Hematopoietic multipotent progenitor cell treated with erythropoietin and hydrocortisone succinate and interleukin-3 and kit ligand, for 6 days (in vitro differentiated cells): ENCODE measurements around the gene RMC1.
"Not testable (repeated sequence)": the region's sequence is repeated elsewhere in the genome, so short reads cannot be mapped to it uniquely, and the experiment has no call there.

Experiments
- DNase-seq: peaks from one replicate; pipeline ENCODE4 v3.0.0-alpha.2; 2015

Gene RMC1

DNA sequence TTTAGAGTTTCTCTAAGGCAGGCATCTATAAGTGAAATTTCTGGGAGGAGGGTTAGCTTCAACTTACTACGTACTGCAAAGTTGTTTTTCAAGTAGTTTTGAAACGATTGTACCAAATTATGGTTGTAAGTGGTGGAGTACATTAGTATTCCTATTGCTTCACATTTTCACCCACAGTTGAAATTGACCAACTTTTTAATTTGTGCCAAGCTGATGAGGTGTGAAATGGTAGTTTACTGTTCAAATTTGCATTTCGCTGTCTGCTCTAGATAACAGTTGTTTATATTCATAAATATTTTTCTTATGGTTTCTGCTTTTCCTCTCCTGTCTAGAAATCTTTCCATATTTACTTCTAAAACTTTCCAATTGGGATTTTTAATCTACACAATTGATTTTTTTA lies 64.4 kb downstream of the RMC1 start:
- DNase-seq, result no peak

- no peak for DNase-seq
Measured at GRCh38 chr18:23568281-23569138, 65.2 kb downstream of the RMC1 start.

DNA sequence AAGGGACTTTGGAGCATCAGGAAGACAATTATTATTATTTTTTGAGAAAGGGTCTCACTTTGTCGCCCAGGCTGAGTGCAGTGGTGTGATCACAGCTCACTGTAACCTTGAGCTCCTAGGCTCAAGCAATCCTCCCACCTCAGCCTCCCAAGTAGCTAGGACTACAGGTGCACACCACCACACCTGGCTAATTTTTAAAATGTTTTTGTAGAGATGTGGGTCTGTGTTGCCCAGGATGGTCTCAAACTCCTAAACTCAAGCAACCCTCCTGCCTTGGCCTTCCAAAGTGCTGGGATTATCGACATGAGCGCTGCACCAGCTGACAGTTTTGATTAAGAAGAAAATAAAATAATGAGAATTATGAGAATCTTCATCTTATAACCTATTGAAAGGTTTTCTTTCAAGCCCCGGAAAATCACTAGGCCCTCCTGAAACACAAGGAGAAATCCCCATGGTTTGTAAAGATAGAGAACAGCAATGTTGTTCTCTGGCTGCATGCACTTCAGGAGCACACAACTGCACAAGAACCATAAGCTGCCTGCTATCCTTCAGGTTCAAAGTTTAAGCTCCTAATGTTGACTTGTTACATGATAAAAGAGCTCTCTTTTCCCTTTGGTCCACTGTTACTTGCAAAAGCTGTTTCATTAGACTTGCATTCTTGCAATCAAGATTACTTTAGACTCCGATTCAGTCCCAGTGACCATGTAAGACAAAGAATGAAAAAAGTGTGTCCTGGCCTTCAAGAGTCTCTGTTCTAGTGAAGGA lies 66.2 kb downstream of the RMC1 start:
- DNase-seq, result no peak

DNA sequence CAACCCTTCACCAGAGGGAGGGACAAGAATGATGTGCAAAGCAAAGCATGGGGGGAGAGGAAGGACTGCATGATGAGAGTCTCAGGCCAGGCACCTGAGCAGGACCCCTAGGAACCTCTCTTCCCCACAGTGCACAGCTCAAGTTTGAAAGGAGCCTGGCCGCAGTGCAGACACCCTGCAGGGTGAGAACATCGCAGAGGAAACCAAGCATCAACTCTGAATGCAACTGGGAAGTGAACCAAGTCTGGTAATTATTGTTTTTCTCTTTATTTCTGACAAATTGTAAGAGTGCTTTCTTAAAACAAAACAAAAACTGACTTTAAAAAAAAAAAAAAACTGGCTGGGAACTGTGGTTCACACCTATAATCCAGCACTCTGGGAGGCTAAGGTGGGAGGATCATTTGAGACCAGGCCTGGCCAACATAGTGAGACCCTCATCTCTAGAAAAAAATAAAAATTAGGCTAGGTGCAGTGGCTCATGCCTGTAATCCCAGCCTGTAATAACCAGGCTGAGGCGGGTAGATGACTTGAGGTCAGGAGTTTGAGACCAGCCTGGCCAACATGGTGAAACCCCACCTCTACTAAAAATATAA lies 67.7 kb downstream of the RMC1 start:
- DNase-seq, result no peak

GRCh38 chr18:23572012-23572411 lies 68.7 kb downstream of the RMC1 start:
- DNase-seq, result no peak

GRCh38 chr18:23572570-23572969 lies 69.3 kb downstream of the RMC1 start:
- no peak for DNase-seq

DNA sequence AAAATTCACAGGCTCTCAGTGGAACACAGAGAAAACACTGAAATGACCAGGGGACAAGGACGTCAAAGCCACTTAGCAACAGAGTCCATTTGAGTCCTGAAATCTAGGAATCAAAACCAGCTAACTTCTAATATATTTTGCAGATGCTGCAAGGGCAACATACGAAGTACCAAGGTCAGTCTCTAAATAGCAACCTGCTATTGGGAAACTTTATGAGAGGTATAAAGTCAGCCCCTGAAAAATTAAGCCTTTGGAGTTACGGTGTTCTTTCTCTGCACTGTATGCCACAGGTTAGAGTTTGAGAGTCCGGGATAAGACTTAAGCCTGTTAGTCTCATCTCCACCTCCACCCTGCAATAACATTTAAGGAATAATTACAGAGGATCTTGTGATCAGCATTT lies 69.7 kb downstream of the RMC1 start:
- DNase-seq, result no peak

DNA sequence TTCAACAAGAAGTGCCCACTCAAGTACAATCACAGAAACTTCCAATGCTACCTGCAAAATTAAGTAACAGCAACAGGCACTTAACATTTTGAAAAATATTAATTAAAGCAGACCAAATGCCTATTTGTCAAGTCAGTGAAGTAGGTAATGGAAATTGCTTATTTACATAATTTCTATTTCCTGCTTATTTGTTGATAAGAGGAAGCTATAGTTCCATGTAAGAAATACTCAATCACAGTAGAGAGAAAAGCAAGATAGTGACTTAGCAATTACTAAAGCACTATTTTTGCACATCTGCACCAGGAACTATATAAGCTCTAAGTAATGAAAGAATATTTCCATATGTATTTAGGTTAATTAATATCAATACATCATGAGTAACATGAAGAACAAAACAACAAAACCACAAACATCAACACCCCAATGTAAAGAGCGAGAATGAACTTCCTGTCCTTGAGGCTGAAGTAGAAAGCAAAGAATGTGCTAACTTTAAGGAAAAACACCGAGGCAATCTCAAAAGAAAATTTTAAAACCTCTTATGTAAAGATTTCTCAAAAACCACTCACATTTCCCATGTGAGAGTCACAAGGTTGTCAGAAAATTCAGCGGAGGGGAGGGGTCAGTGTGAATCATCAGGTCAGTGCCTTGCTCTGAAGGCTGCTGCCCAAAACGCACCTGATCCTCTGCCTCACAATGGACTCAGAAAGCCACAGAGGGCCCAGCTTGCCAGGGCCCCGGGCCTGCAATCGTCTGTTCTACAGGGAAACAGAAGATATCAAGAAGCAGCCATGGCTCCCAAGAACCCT lies 70.5 kb downstream of the RMC1 start:
- no peak for DNase-seq

DNA sequence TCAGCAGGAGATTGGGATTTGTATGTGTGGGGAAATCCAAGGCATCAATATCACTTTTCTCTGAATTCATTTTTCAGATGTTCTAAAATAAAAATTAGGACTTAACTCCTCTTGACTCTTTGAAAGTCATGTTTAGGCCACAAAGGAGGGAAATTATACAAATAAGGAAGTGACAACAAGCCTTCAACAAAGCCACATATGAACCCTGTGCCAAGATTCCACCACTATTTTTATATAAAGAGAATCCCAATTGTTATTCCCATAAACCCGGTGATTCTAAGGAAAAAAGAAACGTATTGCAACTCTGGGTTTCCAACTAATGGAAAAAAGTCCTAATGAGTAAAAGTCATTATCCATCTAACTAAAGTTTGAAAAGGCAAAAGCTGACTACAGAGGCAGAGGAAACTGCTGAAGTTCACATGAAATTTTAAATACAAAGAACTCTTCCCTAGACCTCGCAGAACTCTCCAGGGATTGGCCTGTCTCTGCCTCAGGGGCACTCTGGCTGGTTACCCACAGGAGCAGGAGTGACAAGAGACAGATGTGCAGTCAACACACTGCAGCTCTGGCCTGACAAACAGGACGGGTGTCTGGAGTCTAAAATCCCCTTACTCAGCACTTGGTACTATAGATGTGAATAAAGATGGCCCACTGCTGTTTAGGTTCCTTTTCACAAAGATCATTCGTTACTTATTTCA lies 71.4 kb downstream of the RMC1 start:
- DNase-seq, result no peak

- DNase-seq, result no peak
Measured at GRCh38 chr18:23575309-23575651, 72.0 kb downstream of the RMC1 start.

DNA sequence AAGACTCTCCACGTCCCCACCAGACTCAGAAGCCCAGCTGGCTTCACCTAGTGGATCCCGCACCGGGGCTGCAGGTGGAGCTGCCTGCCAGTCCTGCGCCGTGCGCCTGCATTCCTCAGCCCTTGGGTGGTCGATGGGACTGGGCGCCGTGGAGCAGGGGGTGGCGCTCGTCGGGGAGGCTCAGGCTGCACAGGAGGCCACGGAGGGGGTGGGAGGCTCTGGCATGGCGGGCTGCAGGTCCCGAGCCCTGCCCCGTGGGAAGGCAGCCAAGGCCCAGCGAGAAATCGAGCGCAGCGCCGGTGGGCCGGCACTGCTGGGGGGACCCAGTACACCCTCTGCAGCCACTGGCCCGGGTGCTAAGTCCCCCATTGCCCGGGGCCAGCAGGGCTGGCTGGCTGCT lies 74.2 kb downstream of the RMC1 start:
- DNase-seq, result not testable (repeated sequence)

GRCh38 chr18:23578067-23578701 lies 74.9 kb downstream of the RMC1 start:
- no peak for DNase-seq

DNA sequence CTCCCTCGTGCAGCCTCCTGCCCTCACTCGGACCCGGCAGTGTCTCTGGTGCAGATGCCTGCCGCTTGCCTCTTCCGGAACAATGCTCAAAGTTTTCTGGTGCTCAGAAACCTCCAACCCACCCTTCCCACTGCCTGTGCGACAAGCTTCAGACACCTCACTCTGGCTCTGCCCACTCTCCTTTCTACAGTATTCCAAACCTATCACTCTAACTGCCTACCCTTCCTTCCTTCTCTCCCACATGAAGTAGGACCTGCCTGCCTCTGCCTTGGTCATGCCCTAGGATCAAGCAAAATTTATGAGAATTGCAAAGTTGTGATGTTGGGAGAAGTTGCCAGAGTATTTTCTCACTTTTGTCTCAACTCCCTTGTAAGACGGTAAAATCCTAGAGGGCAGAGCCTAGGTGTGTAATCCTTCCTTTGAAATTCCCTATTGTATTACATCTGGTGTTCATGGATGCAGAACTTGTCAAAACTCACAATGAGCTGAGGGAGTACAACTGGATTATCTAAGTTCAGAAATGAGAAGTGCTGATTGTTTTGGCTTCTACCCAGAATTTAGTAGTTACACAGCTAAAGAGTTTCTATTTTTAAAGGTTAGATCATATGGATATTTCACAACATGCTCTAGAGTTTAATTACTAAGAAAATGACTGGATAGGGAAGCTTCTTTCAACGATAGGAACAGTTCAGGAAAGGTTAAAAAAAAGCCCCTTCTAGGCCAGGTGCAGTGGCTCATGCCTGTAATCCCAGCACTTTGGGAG lies 75.8 kb downstream of the RMC1 start:
- DNase-seq, result peak; percentile 21

DNA sequence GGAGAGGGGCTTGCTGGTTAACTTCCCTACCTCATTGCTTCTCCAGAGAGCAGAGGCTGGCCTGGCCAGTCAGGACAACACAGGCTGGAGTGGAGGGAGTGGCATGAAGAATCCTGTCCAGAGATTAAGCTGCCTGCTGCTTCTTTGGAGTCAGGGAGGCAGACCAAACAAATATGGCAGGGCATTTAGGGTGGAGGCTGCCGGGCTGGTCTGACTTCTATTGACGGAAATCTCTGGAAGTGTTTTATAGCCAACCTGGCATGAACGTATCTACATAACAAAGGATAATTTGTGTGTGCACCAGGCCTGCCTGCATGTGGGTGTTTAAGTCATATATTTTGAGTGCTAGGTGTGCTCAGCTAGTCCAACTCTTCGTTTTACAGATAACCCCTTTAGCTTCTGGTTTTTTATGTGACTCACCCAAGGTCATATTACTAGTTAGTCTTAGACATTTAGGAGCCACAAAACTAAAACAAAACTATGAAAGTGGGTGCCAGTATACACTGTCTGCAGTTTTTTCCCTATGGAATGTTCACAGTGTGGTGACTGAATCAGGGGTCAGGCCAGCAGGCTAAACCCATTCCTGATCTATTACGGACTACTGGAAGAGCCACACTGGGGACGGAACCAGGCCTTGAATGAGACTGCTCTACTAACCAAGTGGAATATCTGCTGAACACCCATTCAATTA lies 77.5 kb downstream of the RMC1 start:
- DNase-seq, result no peak
